BE2C (cell line): ENCODE results near the gene ZNF621.

Source experiments
- DNase-seq: peaks from one replicate; pipeline ENCODE4 v3.0.0-alpha.2; 2020
- H3K27me3 ChIP-seq: fragments of 250-450 bp; sonication (Bioruptor Pico); 2 replicates; pipeline ENCODE4 v1.5.1; 2020; ENCODE audit warnings: mild to moderate bottlenecking
- H3K36me3 ChIP-seq: fragments of 250-450 bp; sonication (Bioruptor Pico); 2 replicates; pipeline ENCODE4 v1.5.1; 2020; ENCODE audit warnings: mild to moderate bottlenecking
- H3K4me1 ChIP-seq: fragments of 250-450 bp; sonication (Bioruptor Pico); 2 replicates; pipeline ENCODE4 v1.5.1; 2020
- H3K4me3 ChIP-seq: 2 replicates; pipeline ENCODE4 v1.5.1; 2011; ENCODE audit warnings: low read depth, low read length
- H3K9me3 ChIP-seq: fragments of 250-450 bp; sonication (Bioruptor Pico); 2 replicates; pipeline ENCODE4 v1.5.1; 2020
- TF ChIP-seq, protein P1 (sequence below): IDR thresholded peaks from 2 replicates; pipeline ENCODE4 v1.5.1; 2012; ENCODE audit warnings: mild to moderate bottlenecking, low read depth, low read length

Gene ZNF621

DNA sequence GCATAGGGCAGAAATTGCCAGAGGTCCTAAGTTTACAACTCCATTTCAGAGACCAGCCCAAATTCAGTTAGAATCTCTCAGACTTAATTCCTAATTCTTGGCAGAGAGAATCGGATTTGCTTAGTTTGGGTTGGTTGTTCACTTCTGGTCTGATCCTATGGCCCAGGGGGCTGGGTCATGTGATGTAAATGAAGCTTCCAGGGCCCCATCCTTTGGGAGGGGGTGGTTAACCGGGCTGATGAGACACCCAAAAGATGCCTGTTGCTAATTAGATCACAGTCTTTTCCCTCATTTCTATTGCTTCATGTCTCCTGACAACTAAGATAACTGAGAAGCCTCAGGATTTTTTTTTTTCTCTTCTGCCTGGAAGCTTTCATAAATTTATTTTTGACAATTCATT, 30.1 kb upstream of the ZNF621 start:
- Histone ChIP-seq H3K9me3 (no peaks in the 10 kb centered on the region), H3K27me3 (no peaks in the 10 kb centered on the region), H3K4me1 (no peaks in the 10 kb centered on the region), H3K4me3 (no peak overlapping the region), H3K36me3 (no peaks in the 10 kb centered on the region)
- no peak for DNase-seq
- TF ChIP-seq, protein P1, sequence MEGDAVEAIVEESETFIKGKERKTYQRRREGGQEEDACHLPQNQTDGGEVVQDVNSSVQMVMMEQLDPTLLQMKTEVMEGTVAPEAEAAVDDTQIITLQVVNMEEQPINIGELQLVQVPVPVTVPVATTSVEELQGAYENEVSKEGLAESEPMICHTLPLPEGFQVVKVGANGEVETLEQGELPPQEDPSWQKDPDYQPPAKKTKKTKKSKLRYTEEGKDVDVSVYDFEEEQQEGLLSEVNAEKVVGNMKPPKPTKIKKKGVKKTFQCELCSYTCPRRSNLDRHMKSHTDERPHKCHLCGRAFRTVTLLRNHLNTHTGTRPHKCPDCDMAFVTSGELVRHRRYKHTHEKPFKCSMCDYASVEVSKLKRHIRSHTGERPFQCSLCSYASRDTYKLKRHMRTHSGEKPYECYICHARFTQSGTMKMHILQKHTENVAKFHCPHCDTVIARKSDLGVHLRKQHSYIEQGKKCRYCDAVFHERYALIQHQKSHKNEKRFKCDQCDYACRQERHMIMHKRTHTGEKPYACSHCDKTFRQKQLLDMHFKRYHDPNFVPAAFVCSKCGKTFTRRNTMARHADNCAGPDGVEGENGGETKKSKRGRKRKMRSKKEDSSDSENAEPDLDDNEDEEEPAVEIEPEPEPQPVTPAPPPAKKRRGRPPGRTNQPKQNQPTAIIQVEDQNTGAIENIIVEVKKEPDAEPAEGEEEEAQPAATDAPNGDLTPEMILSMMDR: no peak

DNA sequence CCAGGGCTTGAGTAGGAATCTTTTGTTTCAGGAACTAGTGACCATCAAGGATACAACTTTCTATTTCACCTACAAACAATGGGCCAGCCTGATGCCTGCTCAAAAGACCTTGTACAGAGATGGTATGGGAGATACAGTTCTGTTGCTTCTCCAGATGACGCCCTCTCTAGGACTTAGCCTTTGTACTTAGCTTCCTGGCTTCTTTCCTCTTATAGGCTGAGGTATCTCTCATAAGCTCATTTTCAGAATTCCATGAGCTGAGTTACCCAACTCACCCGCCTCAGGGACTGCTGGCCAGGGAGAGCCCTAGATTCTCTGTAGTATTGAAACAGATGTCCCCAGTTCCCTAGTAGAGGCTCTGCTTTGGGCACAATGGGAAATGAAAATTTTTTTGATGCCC, 27.5 kb upstream of the ZNF621 start:
- Histone ChIP-seq H3K36me3 (no peaks in the 10 kb centered on the region), H3K9me3 (no peaks in the 10 kb centered on the region), H3K4me3 (no peak overlapping the region), H3K27me3 (no peaks in the 10 kb centered on the region), H3K4me1 (no peaks in the 10 kb centered on the region)
- DNase-seq: no peak
- TF ChIP-seq, protein P1: no peak

DNA sequence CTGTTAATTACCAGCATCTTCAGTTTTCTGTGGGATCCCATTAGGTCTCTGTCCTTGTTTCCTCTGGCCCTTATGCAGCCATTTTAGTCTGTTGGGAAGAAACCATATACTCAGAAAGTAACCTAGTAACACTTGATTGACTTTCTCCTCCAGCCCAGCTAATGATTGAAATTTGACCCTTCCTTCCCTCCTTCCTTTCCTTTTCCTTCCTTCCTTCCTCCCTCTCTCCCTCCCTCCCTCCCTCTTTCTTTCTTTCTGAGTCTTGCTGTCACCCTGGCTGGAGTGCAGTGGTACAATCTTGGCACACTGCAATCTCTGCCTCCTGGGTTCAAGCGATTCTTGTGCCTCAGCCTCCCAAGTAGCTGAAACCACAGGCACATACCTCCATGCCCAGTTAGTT, 24.8 kb upstream of the ZNF621 start:
- no peak for DNase-seq
- no peak overlapping the region for H3K4me3 ChIP-seq
- TF ChIP-seq, protein P1: no peak
- H3K36me3 ChIP-seq: no peaks in the 10 kb centered on the region
- no peaks in the 10 kb centered on the region for H3K9me3 ChIP-seq
- H3K27me3 ChIP-seq: no peaks in the 10 kb centered on the region
- no peaks in the 10 kb centered on the region for H3K4me1 ChIP-seq

DNA sequence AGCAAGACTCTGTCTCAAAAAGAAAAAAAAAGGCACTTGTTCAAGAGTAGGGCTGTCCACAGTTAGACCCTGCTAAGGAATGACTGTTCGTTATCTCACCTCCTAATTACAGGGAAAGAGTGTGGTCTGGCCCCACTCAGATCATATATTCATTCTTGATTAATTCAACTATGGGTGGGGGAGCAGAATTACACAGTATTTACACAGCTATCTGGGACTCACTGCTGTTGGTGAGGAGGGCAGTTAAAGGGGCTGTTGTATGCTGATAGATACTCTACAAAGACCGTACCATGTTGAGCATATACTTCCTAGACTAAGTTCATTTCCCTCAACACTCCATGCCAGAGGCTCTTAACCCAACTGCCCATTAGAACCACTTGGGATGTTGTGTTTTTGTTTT, 22.7 kb upstream of the ZNF621 start:
- H3K4me3 ChIP-seq: no peak overlapping the region
- no peaks in the 10 kb centered on the region for H3K4me1 ChIP-seq
- no peaks in the 10 kb centered on the region for H3K36me3 ChIP-seq
- H3K27me3 ChIP-seq: no peaks in the 10 kb centered on the region
- no peaks in the 10 kb centered on the region for H3K9me3 ChIP-seq
- no peak for DNase-seq
- TF ChIP-seq, protein P1: no peak

DNA sequence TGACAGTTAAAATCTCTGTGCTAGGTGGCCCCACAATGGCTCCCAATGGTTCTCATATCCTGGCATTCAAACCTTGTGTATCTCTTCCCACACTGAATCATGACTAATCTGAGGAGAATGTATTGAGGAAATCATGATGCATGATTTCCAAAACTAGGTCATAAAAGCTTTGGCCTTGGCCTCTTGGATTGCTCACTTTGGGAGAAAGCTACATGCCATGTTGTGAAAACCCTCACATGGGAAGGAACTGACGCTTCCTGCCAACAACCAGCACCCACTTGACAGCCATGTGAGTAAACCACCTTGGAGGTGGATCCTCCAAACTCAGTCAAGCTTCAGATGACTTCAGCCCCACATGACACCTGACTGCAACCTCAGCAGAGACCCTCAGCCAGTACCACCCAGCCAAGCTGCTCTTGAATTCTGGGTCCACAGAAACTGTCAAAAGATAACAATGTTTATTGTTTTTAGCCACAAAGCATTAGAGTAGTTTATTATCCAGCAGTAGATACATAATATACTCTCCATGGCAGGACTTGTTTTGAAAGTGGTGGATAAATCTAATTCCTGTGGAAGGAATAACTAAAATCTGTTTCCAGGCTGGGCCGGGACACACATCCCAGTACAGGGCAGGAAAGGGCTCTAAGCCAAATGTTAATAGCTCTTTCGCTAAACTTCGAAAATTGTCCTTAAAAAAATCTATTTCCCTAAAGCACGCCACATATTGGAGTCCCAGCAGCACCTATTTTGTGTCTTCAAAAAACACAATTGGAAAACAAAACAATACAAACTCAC, 19.9 kb upstream of the ZNF621 start:
- peak overlapping the region; percentile 80; the same call in 1 of the 2 replicates for H3K4me3 ChIP-seq
- no peak for DNase-seq
- no peaks in the 10 kb centered on the region for H3K27me3 ChIP-seq
- no peaks in the 10 kb centered on the region for H3K36me3 ChIP-seq
- H3K9me3 ChIP-seq: no peaks in the 10 kb centered on the region
- H3K4me1 ChIP-seq: no peaks in the 10 kb centered on the region
- TF ChIP-seq, protein P1: no peak
